Spinal cord (tissue), 10 donors: ENCODE measurements around the gene RPL28. TPM values are rescaled to one million over a fixed set of nuclear protein-coding genes. Genes with fewer than 3 reads are reported as not detected.
A peak's percentile ranks its signal among the peaks of the same experiment; 100 is the strongest.
"Not testable (repeated sequence)": the region's sequence is repeated elsewhere in the genome, so short reads cannot be mapped to it uniquely, and the experiment has no call there.

Experiments used
- DNase-seq, 6 donors: peaks; one replicate each; pipeline versions ENCODE4 v3.0.0 to v3.0.0-alpha.2; 2013 to 2015; ENCODE audit warnings: low spot score in 6 of 6, low read depth in 4 of 6
- H3K27ac ChIP-seq: one replicate; pipeline ENCODE4 v1.5.1; 2013; ENCODE audit warnings: low read depth, low read length, control low read depth
- H3K27me3 ChIP-seq: one replicate; pipeline ENCODE4 v1.6.1; 2013; ENCODE audit warnings: low read length; ENCODE audit not compliant: control insufficient read depth, insufficient read depth
- H3K36me3 ChIP-seq: one replicate; pipeline ENCODE4 v1.6.1; 2013; ENCODE audit warnings: low read length; ENCODE audit not compliant: control insufficient read depth, insufficient read depth
- H3K4me1 ChIP-seq: one replicate; pipeline ENCODE4 v1.6.1; 2013; ENCODE audit warnings: low read length; ENCODE audit not compliant: control insufficient read depth, insufficient read depth
- H3K4me3 ChIP-seq: one replicate; pipeline ENCODE4 v1.5.1; 2013; ENCODE audit warnings: low read depth, low read length, control low read depth
- H3K9me3 ChIP-seq: one replicate; pipeline ENCODE4 v1.6.1; 2013; ENCODE audit warnings: low read length; ENCODE audit not compliant: control insufficient read depth, insufficient read depth
- WGBS: methylation state at CpG from one replicate; pipeline ENCODE4 v1.1.5; 2013; ENCODE audit warnings: missing lambda C conversion rate; ENCODE audit not compliant: insufficient coverage; 5-methylcytosine and 5-hydroxymethylcytosine counted together
- polyA plus RNA-seq, 2 donors: library from polyadenylated mRNA; unstranded; fragments of 120-200 nt; gene quantifications; one replicate each; pipeline ENCODE4 v1.2.1, GENCODE V29; 2013; ENCODE audit not compliant: insufficient read length in 2 of 2
- total RNA-seq, 2 donors: library from RNA; depleted of rRNA in 1 of 2; stranded (reverse); fragments of 120-200 nt in 1 of 2; fragments of >200 nt in 1 of 2; gene quantifications; one replicate each; pipeline versions ENCODE4 v1.2.3 to v1.2.4, GENCODE V29; 2013 to 2014
- donor health status: healthy.

Gene RPL28
- total and polyA plus RNA-seq, 4 donors, result 135 to 1,205 (median 785) TPM

GRCh38 chr19:55406826-55407549 is 21.3 kb downstream of the RPL28 start:
- 0% methylated on average over 23 of the region's 35 CpGs for WGBS
- Histone ChIP-seq H3K9me3 (no peaks in the 10 kb centered on the region), H3K27ac (peak overlapping the region; percentile 78), H3K27me3 (no peaks in the 10 kb centered on the region), H3K36me3 (peaks cover 37% of the 10 kb centered on the region), H3K4me3 (peak overlapping the region; percentile 59), H3K4me1 (peaks cover 38% of the 10 kb centered on the region)
- DNase-seq, result peak in 1 of 6 donors; percentile 53

- peak within 1 kb of the TSS; percentile 98 for H3K27ac ChIP-seq
- peak within 1 kb of the TSS; percentile 59 for H3K4me3 ChIP-seq
- H3K9me3 ChIP-seq, H3K27me3 ChIP-seq, DNase-seq: not testable (repeated sequence)
- peaks cover 36% of the 10 kb centered on the region for H3K4me1 ChIP-seq
- H3K36me3 ChIP-seq, result peaks cover 32% of the 10 kb centered on the region
- WGBS, result under 1% methylated on average over 36 of the region's 36 CpGs
These were observed 21.7 kb downstream of the RPL28 start, which contains the start of gene UBE2S for GRCh38 chr19:55407550-55407799. Gene UBE2S (minus strand): TSS chr19:55407788. CDS start chr19:55407589, 199 bp downstream.

- peak; percentile 97 to 100 (median 99) for DNase-seq
- Histone ChIP-seq H3K4me3 (peak overlapping the region; percentile 59), H3K36me3 (peaks cover 27% of the 10 kb centered on the region), H3K27ac (peak overlapping the region; percentile 98), H3K27me3 (no peaks in the 10 kb centered on the region), H3K4me1 (peaks cover 32% of the 10 kb centered on the region), H3K9me3 (no peaks in the 10 kb centered on the region)
- under 1% methylated on average over 72 of the region's 72 CpGs for WGBS
These were observed 22.2 kb downstream of the RPL28 start for GRCh38 chr19:55407800-55408532.

- no peak for DNase-seq
- WGBS, result 70% methylated on average over 8 of the region's 9 CpGs
These were observed 22.8 kb downstream of the RPL28 start for GRCh38 chr19:55408533-55408872.

GRCh38 chr19:55409179-55409578 is 23.4 kb downstream of the RPL28 start:
- 100% methylated on average over 1 of the region's 8 CpGs for WGBS
- not testable (repeated sequence) for H3K27ac ChIP-seq

More at GRCh38 chr19:55408533-55408872, 22.8 kb downstream of the RPL28 start:
- no peaks in the 10 kb centered on the region for H3K27me3 ChIP-seq
- peak overlapping the region; percentile 59 for H3K4me3 ChIP-seq
- H3K36me3 ChIP-seq, result peaks cover 21% of the 10 kb centered on the region
- H3K9me3 ChIP-seq, result no peaks in the 10 kb centered on the region
- peak overlapping the region; percentile 98 for H3K27ac ChIP-seq
- H3K4me1 ChIP-seq, result peaks cover 28% of the 10 kb centered on the region

GRCh38 chr19:55410168-55410567 is 24.4 kb downstream of the RPL28 start:
- Histone ChIP-seq H3K9me3 (no peaks in the 10 kb centered on the region), H3K36me3 (peaks cover 9% of the 10 kb centered on the region), H3K27ac (no peak overlapping the region), H3K27me3 (no peaks in the 10 kb centered on the region), H3K4me3 (no peak overlapping the region), H3K4me1 (peaks cover 27% of the 10 kb centered on the region)
- 100% methylated on average over 2 of the region's 2 CpGs for WGBS
- no peak for DNase-seq

More at GRCh38 chr19:55409179-55409578, 23.4 kb downstream of the RPL28 start:
- peaks cover 27% of the 10 kb centered on the region for H3K4me1 ChIP-seq
- not testable (repeated sequence) for H3K9me3 ChIP-seq, H3K4me3 ChIP-seq, DNase-seq, H3K27me3 ChIP-seq
- H3K36me3 ChIP-seq, result peaks cover 15% of the 10 kb centered on the region

GRCh38 chr19:55418185-55418584 is 32.5 kb downstream of the RPL28 start:
- Histone ChIP-seq H3K9me3 (no peaks in the 10 kb centered on the region), H3K4me1 (peaks cover 4% of the 10 kb centered on the region), H3K27me3 (no peaks in the 10 kb centered on the region), H3K27ac (no peak overlapping the region), H3K4me3 (no peak overlapping the region), H3K36me3 (no peaks in the 10 kb centered on the region)
- peak in 5 of 6 donors; percentile 47 to 93 (median 71) for DNase-seq
- WGBS, result 8% methylated on average over 4 of the region's 7 CpGs

GRCh38 chr19:55419103-55419502 is 33.4 kb downstream of the RPL28 start:
- H3K27me3 ChIP-seq, result no peaks in the 10 kb centered on the region
- H3K4me1 ChIP-seq, result peaks cover 10% of the 10 kb centered on the region
- no peak for DNase-seq
- no peaks in the 10 kb centered on the region for H3K36me3 ChIP-seq
- H3K9me3 ChIP-seq, result no peaks in the 10 kb centered on the region
- 73% methylated on average over 5 of the region's 5 CpGs for WGBS
- no peak overlapping the region for H3K27ac ChIP-seq
- no peak overlapping the region for H3K4me3 ChIP-seq

GRCh38 chr19:55419624-55420236 is 34.0 kb downstream of the RPL28 start:
- no peaks in the 10 kb centered on the region for H3K9me3 ChIP-seq
- no peak overlapping the region for H3K27ac ChIP-seq
- WGBS, result 77% methylated on average over 5 of the region's 5 CpGs
- no peaks in the 10 kb centered on the region for H3K27me3 ChIP-seq
- no peak for DNase-seq
- no peak overlapping the region for H3K4me3 ChIP-seq
- H3K4me1 ChIP-seq, result peaks cover 16% of the 10 kb centered on the region
- H3K36me3 ChIP-seq, result no peaks in the 10 kb centered on the region
